Testis (tissue), 2 donors: ENCODE data around the gene MEIS3.

Experiments
- POLR2A ChIP-seq: fragments of 450-650 bp; IDR thresholded peaks from one replicate; pipeline ENCODE4 v1.6.1; 2017; ENCODE audit warnings: antibody characterized with exemption, mild to moderate bottlenecking, moderate library complexity
- TF ChIP-seq, protein P1 (sequence below), 3 experiments: fragments of 450-650 bp in 2 of 3; fragments of 200-600 bp in 1 of 3; sonication (generic) in 1 of 3; IDR thresholded peaks; one replicate each; pipeline ENCODE4 v1.5.1; 2016 to 2019; ENCODE audit warnings: antibody characterized with exemption in 3 of 3, mild to moderate bottlenecking in 2 of 3, moderate library complexity in 1 of 3

DNA sequence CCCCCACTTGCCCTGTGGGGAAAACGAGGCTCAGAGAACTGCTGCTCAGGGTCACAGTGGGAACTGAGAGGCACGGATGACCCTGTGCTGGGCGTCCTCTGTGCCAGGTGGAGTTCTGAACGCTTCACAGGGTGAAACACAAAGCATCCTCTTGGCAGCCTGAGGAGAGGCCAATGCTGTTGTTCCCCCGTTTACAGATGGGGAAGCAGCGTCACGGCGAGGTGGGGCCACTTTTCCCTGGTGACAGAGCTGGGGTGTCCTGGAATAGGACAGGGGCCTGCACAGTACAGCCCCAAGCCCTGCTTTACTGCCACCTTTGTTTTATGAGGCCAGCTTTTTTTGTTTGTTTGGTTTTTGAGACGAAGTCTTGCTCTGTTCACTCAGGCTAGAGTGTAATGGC lies 48.1 kb downstream of the MEIS3 start:
- TF ChIP-seq POLR2A: no peak
- TF ChIP-seq, protein P1, sequence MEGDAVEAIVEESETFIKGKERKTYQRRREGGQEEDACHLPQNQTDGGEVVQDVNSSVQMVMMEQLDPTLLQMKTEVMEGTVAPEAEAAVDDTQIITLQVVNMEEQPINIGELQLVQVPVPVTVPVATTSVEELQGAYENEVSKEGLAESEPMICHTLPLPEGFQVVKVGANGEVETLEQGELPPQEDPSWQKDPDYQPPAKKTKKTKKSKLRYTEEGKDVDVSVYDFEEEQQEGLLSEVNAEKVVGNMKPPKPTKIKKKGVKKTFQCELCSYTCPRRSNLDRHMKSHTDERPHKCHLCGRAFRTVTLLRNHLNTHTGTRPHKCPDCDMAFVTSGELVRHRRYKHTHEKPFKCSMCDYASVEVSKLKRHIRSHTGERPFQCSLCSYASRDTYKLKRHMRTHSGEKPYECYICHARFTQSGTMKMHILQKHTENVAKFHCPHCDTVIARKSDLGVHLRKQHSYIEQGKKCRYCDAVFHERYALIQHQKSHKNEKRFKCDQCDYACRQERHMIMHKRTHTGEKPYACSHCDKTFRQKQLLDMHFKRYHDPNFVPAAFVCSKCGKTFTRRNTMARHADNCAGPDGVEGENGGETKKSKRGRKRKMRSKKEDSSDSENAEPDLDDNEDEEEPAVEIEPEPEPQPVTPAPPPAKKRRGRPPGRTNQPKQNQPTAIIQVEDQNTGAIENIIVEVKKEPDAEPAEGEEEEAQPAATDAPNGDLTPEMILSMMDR (IDR thresholded peaks at IDR 0.05): no peak
